Measurements from ENCODE around the gene GPR35. TPM values are rescaled to one million over a fixed set of nuclear protein-coding genes. Genes with fewer than 3 reads are reported as not detected.

Gene GPR35
- total and polyA plus RNA-seq, 2 donors (not counting 1 experiment from before 2014, with no cell fraction given): 1.2 TPM; not detected in 1

DNA sequence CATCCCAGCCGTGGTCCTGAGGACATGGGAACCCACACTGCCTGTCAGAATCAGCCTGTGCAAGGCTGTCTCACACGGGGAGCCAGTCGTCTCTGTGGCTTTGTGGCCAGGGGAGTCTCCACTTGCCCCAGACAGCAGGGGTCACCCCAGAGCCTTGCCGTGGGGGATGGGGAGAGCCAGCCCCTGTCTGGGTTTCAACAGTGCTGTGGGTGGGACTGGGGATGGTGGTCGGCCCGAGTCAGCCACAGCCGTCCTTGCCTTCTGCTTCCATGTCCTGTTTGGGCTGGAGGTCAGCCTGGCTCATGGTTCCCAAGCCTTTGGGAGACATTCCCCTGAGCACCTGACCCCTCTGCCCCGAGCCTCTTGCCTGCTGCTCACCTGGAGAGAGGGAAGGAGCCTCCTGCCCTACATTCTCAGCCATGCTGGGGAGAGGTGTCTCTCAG, 19.6 kb downstream of the GPR35 start:
- Histone ChIP-seq H3K79me2 (ENCODE audit: control insufficient read depth, insufficient read depth, low read length) (no peaks in the 10 kb centered on the region), H3K27ac (ENCODE audit: insufficient read depth, low read length) (no peak overlapping the region), H3K4me1 (ENCODE audit: control insufficient read depth, extremely low read depth, insufficient read depth, low read length) (no peaks in the 10 kb centered on the region), H3K36me3 (ENCODE audit: control insufficient read depth, insufficient read depth, low read length) (no peaks in the 10 kb centered on the region), H4K20me1 (ENCODE audit: control insufficient read depth, extremely low read depth, insufficient read depth, low read length) (no peaks in the 10 kb centered on the region), H3K27me3 (ENCODE audit: control insufficient read depth, insufficient read depth, low read length) (peaks cover 4% of the 10 kb centered on the region), H3K9ac (ENCODE audit: insufficient read depth, low read length) (no peak overlapping the region), H3K9me3 (ENCODE audit: control insufficient read depth, insufficient read depth, low read depth, low read length) (no peaks in the 10 kb centered on the region), H3K4me3 (replicated peaks in 1 of 4; ENCODE audit: control extremely low read depth in 1 of 4, insufficient read depth in 1 of 4, low read depth in 3 of 4, low read length in 4 of 4) (no peak overlapping the region), H2AFZ (ENCODE audit: low read length) (no peak overlapping the region), H3K4me2 (ENCODE audit: extremely low read depth, insufficient read depth, low read length) (no peak overlapping the region)
- DNase-seq (ENCODE audit: low read depth in 2 of 2): no peak
- no peak for TF ChIP-seq EZH2 (IDR thresholded peaks at IDR 0.05; ENCODE audit: low read length, missing control alignments)
- TF ChIP-seq, protein P1, sequence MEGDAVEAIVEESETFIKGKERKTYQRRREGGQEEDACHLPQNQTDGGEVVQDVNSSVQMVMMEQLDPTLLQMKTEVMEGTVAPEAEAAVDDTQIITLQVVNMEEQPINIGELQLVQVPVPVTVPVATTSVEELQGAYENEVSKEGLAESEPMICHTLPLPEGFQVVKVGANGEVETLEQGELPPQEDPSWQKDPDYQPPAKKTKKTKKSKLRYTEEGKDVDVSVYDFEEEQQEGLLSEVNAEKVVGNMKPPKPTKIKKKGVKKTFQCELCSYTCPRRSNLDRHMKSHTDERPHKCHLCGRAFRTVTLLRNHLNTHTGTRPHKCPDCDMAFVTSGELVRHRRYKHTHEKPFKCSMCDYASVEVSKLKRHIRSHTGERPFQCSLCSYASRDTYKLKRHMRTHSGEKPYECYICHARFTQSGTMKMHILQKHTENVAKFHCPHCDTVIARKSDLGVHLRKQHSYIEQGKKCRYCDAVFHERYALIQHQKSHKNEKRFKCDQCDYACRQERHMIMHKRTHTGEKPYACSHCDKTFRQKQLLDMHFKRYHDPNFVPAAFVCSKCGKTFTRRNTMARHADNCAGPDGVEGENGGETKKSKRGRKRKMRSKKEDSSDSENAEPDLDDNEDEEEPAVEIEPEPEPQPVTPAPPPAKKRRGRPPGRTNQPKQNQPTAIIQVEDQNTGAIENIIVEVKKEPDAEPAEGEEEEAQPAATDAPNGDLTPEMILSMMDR (conservative IDR thresholded peaks at IDR 0.05 in 1 of 2, IDR thresholded peaks at IDR 0.05 in 1 of 2; ENCODE audit: low read depth in 1 of 2, low read length in 2 of 2): no peak

DNA sequence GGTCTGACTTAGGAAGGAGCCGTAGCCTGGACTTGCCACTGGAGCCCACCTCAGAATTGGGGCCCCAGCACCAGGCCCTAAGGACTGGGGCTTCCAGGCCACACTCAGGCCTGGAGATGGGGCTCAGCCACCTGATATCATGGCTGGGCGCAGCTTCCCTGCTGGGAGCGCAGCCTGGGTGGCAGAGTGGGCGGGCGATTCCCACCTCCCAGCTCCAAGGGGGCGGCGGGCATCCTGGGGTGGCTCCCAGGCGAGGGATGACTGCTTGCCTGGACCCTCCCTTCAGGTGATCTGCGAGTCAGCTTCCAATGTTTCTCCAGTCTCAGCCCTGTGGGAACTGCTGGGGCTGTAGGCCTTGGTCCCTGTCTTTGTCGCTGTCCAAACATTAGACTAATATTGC, 20.1 kb downstream of the GPR35 start:
- no peak overlapping the region for H3K4me3 ChIP-seq (replicated peaks in 1 of 4; ENCODE audit: control extremely low read depth in 1 of 4, insufficient read depth in 1 of 4, low read depth in 3 of 4, low read length in 4 of 4)
- H3K36me3 ChIP-seq (ENCODE audit: control insufficient read depth, insufficient read depth, low read length): no peaks in the 10 kb centered on the region
- H2AFZ ChIP-seq (ENCODE audit: low read length): no peak overlapping the region
- H3K9me3 ChIP-seq (ENCODE audit: control insufficient read depth, insufficient read depth, low read depth, low read length): no peaks in the 10 kb centered on the region
- no peak for TF ChIP-seq EZH2 (IDR thresholded peaks at IDR 0.05; ENCODE audit: low read length, missing control alignments)
- TF ChIP-seq, protein P1 (conservative IDR thresholded peaks at IDR 0.05 in 1 of 2, IDR thresholded peaks at IDR 0.05 in 1 of 2; ENCODE audit: low read depth in 1 of 2, low read length in 2 of 2): no peak
- peaks cover 4% of the 10 kb centered on the region for H3K27me3 ChIP-seq (ENCODE audit: control insufficient read depth, insufficient read depth, low read length)
- no peak overlapping the region for H3K4me2 ChIP-seq (ENCODE audit: extremely low read depth, insufficient read depth, low read length)
- H3K27ac ChIP-seq (ENCODE audit: insufficient read depth, low read length): no peak overlapping the region
- H3K9ac ChIP-seq (ENCODE audit: insufficient read depth, low read length): no peak overlapping the region
- no peak for DNase-seq (ENCODE audit: low read depth in 2 of 2)
- H3K4me1 ChIP-seq (ENCODE audit: control insufficient read depth, extremely low read depth, insufficient read depth, low read length): no peaks in the 10 kb centered on the region
- H4K20me1 ChIP-seq (ENCODE audit: control insufficient read depth, extremely low read depth, insufficient read depth, low read length): no peaks in the 10 kb centered on the region
- H3K79me2 ChIP-seq (ENCODE audit: control insufficient read depth, insufficient read depth, low read length): no peaks in the 10 kb centered on the region

DNA sequence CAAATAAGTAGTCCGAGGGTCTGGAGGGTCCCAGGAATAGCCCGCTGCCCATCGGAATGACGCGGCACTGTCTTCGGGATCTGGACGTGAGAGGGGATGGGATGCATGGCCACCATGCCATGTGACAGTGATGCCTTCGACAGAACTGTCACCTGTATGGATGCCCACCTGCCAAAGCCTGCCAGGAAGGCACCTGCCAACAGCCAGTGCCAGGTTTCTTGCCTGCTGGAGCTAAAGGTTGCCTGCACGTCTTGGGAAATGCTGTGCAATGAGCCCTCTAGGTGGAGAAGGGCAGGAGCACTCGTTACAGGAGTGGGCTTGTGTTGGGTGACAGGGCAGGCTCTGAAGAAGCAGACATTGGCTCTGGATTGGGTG, 20.5 kb downstream of the GPR35 start:
- Histone ChIP-seq H3K9ac (ENCODE audit: insufficient read depth, low read length) (no peak overlapping the region), H4K20me1 (ENCODE audit: control insufficient read depth, extremely low read depth, insufficient read depth, low read length) (no peaks in the 10 kb centered on the region), H3K4me3 (replicated peaks in 1 of 4; ENCODE audit: control extremely low read depth in 1 of 4, insufficient read depth in 1 of 4, low read depth in 3 of 4, low read length in 4 of 4) (no peak overlapping the region), H3K36me3 (ENCODE audit: control insufficient read depth, insufficient read depth, low read length) (no peaks in the 10 kb centered on the region), H3K9me3 (ENCODE audit: control insufficient read depth, insufficient read depth, low read depth, low read length) (no peaks in the 10 kb centered on the region), H3K79me2 (ENCODE audit: control insufficient read depth, insufficient read depth, low read length) (no peaks in the 10 kb centered on the region), H3K4me1 (ENCODE audit: control insufficient read depth, extremely low read depth, insufficient read depth, low read length) (no peaks in the 10 kb centered on the region), H3K27me3 (ENCODE audit: control insufficient read depth, insufficient read depth, low read length) (peaks cover 4% of the 10 kb centered on the region), H2AFZ (ENCODE audit: low read length) (no peak overlapping the region), H3K4me2 (ENCODE audit: extremely low read depth, insufficient read depth, low read length) (no peak overlapping the region), H3K27ac (ENCODE audit: insufficient read depth, low read length) (no peak overlapping the region)
- DNase-seq (ENCODE audit: low read depth in 2 of 2): no peak
- TF ChIP-seq, protein P1 (conservative IDR thresholded peaks at IDR 0.05 in 1 of 2, IDR thresholded peaks at IDR 0.05 in 1 of 2; ENCODE audit: low read depth in 1 of 2, low read length in 2 of 2): no peak
- no peak for TF ChIP-seq EZH2 (IDR thresholded peaks at IDR 0.05; ENCODE audit: low read length, missing control alignments)
